ENCODE results near the gene SH2D3A.

GRCh38 chr19:6731822-6732221 lies 35.4 kb downstream of the SH2D3A start:
- TF ChIP-seq POLR2A (IDR thresholded peaks at IDR 0.05; ENCODE audit: extremely low read depth, insufficient read length) (no peak), MAX (IDR thresholded peaks at IDR 0.05; ENCODE audit: low read depth, low read length) (no peak)
